Liver (tissue), 9 donors: Measurements from ENCODE around the gene KCNJ14. TPM values are rescaled to one million over a fixed set of nuclear protein-coding genes. Genes with fewer than 3 reads are reported as not detected.

ENCODE experiments used
- DNase-seq: peaks from one replicate; pipeline ENCODE4 v3.0.0-alpha.2; 2017; ENCODE audit warnings: low spot score
- H3K27ac ChIP-seq, 2 donors: one replicate each; pipeline ENCODE4 v1.7.0; 2013; ENCODE audit warnings: inconsistent platforms in 2 of 2, low read length in 2 of 2, control low read depth in 1 of 2, low read depth in 1 of 2, mild to moderate bottlenecking in 1 of 2
- H3K27me3 ChIP-seq, 4 donors: one replicate each; pipeline versions ENCODE4 v1.6.1 to v1.7.0; 2013; ENCODE audit warnings: low read length in 3 of 4, inconsistent platforms in 1 of 4, mild to moderate bottlenecking in 1 of 4, moderate library complexity in 1 of 4; ENCODE audit not compliant: control insufficient read depth in 4 of 4, insufficient read depth in 4 of 4
- H3K36me3 ChIP-seq, 4 donors: one replicate each; pipeline versions ENCODE4 v1.6.1 to v1.7.0; 2013; ENCODE audit warnings: low read length in 3 of 4, mild to moderate bottlenecking in 3 of 4, low read depth in 1 of 4, moderate library complexity in 1 of 4; ENCODE audit not compliant: control insufficient read depth in 4 of 4, insufficient read depth in 3 of 4
- H3K4me1 ChIP-seq, 4 donors: one replicate each; pipeline versions ENCODE4 v1.6.1 to v1.7.0; 2013; ENCODE audit warnings: low read length in 3 of 4, mild to moderate bottlenecking in 3 of 4, moderate library complexity in 1 of 4; ENCODE audit not compliant: control insufficient read depth in 4 of 4, insufficient read depth in 4 of 4
- H3K4me3 ChIP-seq, 3 donors: one replicate each; pipeline versions ENCODE4 v1.6.1 to v1.7.0; 2013; ENCODE audit warnings: low read length in 3 of 3, control low read depth in 1 of 3, low read depth in 1 of 3, mild to moderate bottlenecking in 1 of 3
- H3K9ac ChIP-seq, 2 donors: one replicate each; pipeline ENCODE4 v1.7.0; 2013; ENCODE audit warnings: low read length in 2 of 2, mild to moderate bottlenecking in 2 of 2, moderate library complexity in 2 of 2, control low read depth in 1 of 2, low read depth in 1 of 2
- H3K9me3 ChIP-seq, 4 donors: one replicate each; pipeline versions ENCODE4 v1.6.1 to v1.7.0; 2013; ENCODE audit warnings: low read length in 3 of 4; ENCODE audit not compliant: control insufficient read depth in 4 of 4
- ATF3 ChIP-seq: IDR thresholded peaks from 2 replicates; pipeline ENCODE4 v1.6.1; 2016; ENCODE audit warnings: antibody characterized with exemption
- CTCF ChIP-seq: fragments of 150-350 bp; IDR thresholded peaks from 2 replicates; pipeline ENCODE4 v1.5.1; 2017; ENCODE audit warnings: improper control_type of control experiment, low read depth, low read length; ENCODE audit not compliant: missing input control
- EGR1 ChIP-seq, 2 donors: IDR thresholded peaks; 2 replicates each; pipeline ENCODE4 v1.6.1; 2016 to 2018; ENCODE audit warnings: antibody characterized with exemption in 2 of 2, low read depth in 2 of 2
- FOXA1 ChIP-seq: IDR thresholded peaks from 2 replicates; pipeline ENCODE4 v1.6.1; 2016; ENCODE audit warnings: antibody characterized with exemption
- FOXA2 ChIP-seq: IDR thresholded peaks from 2 replicates; pipeline ENCODE4 v1.6.1; 2016; ENCODE audit warnings: antibody characterized with exemption
- GABPA ChIP-seq, 2 donors: IDR thresholded peaks in 1 of 2; conservative IDR thresholded peaks in 1 of 2; 2 replicates each; pipeline ENCODE4 v1.6.1; 2016; ENCODE audit warnings: antibody characterized with exemption in 2 of 2, mild to moderate bottlenecking in 1 of 2, moderate library complexity in 1 of 2
- HNF4A ChIP-seq, 2 donors: conservative IDR thresholded peaks; 2 replicates each; pipeline ENCODE4 v1.6.1; 2016; ENCODE audit warnings: antibody characterized with exemption in 2 of 2, mild to moderate bottlenecking in 2 of 2
- HNF4G ChIP-seq: IDR thresholded peaks from 2 replicates; pipeline ENCODE4 v1.6.1; 2016; ENCODE audit warnings: antibody characterized with exemption
- JUND ChIP-seq, 2 donors: IDR thresholded peaks; 2 replicates each; pipeline ENCODE4 v1.6.1; 2016; ENCODE audit warnings: antibody characterized with exemption in 2 of 2
- MAX ChIP-seq: IDR thresholded peaks from 2 replicates; pipeline ENCODE4 v1.6.1; 2016; ENCODE audit warnings: antibody characterized with exemption
- NR2F2 ChIP-seq: IDR thresholded peaks from 2 replicates; pipeline ENCODE4 v1.6.1; 2016; ENCODE audit warnings: antibody characterized with exemption
- RAD21 ChIP-seq, 2 donors: IDR thresholded peaks; 2 replicates each; pipeline ENCODE4 v1.6.1; 2016; ENCODE audit warnings: antibody characterized with exemption in 2 of 2, mild to moderate bottlenecking in 2 of 2
- REST ChIP-seq: IDR thresholded peaks from 2 replicates; pipeline ENCODE4 v1.6.1; 2016; ENCODE audit warnings: antibody characterized with exemption, mild to moderate bottlenecking
- RXRA ChIP-seq, 2 donors: IDR thresholded peaks; 2 replicates each; pipeline ENCODE4 v1.6.1; 2017 to 2018; ENCODE audit warnings: antibody characterized with exemption in 2 of 2, mild to moderate bottlenecking in 1 of 2
- SP1 ChIP-seq: IDR thresholded peaks from 2 replicates; pipeline ENCODE4 v1.6.1; 2018; ENCODE audit warnings: antibody characterized with exemption, mild to moderate bottlenecking
- TAF1 ChIP-seq: conservative IDR thresholded peaks from 2 replicates; pipeline ENCODE4 v1.6.1; 2016; ENCODE audit warnings: antibody characterized with exemption, mild to moderate bottlenecking
- YY1 ChIP-seq: IDR thresholded peaks from 2 replicates; pipeline ENCODE4 v1.6.1; 2016; ENCODE audit warnings: antibody characterized with exemption, mild to moderate bottlenecking
- ZBTB33 ChIP-seq: IDR thresholded peaks from 2 replicates; pipeline ENCODE4 v1.6.1; 2016; ENCODE audit warnings: antibody characterized with exemption
- WGBS: extraction: QIAGEN DNeasy Blood & Tissue Kit; methylation state at CpG from one replicate; pipeline ENCODE4 v1.1.7; 2013; 5-methylcytosine and 5-hydroxymethylcytosine counted together
- polyA plus RNA-seq, 2 donors: library from polyadenylated mRNA; stranded (reverse) in 1 of 2; unstranded in 1 of 2; fragments of 200-250 nt in 1 of 2; fragments of >200 nt in 1 of 2; fragmentation: Nextera tagmentation in 1 of 2; extraction: Ambion mirVana in 1 of 2; gene quantifications; one replicate each; pipeline versions ENCODE4 v1.2.1 to v1.2.3, GENCODE V29; 2013 to 2015
- total RNA-seq, 2 donors: library from RNA; depleted of rRNA; stranded (reverse); fragments of >200 nt; gene quantifications; one replicate each; pipeline ENCODE4 v1.2.3, GENCODE V29; 2014
- donor health status: healthy.
- donor health status: healthy.
- donor health status: healthy.
- donor health status: healthy.
- donor health status: healthy.

Gene KCNJ14
- total and polyA plus RNA-seq, 4 donors: 0.06 to 0.92 (median 0.17) TPM

- Histone ChIP-seq H3K36me3 (no peaks in the 10 kb centered on the region), H3K9ac (no peak overlapping the region), H3K27ac (no peak overlapping the region), H3K4me1 (peaks cover 0 to 9% (median 1%) of the 10 kb centered on the region in 4 donors), H3K9me3 (no peaks in the 10 kb centered on the region), H3K27me3 (peaks cover 0 to 8% (median 2%) of the 10 kb centered on the region in 4 donors), H3K4me3 (no peak overlapping the region)
- TF ChIP-seq TAF1 (no peak), HNF4A (conservative IDR thresholded peaks at IDR 0.05) (no peak), EGR1 (IDR thresholded peaks at IDR 0.05; ENCODE audit: low read depth in 2 of 2) (no peak), YY1 (no peak), JUND (IDR thresholded peaks at IDR 0.05) (no peak), MAX (no peak), HNF4G (no peak), ATF3 (no peak), FOXA2 (no peak), ZBTB33 (no peak), CTCF (no peak), NR2F2 (no peak), GABPA (IDR thresholded peaks at IDR 0.05 in 1 of 2, conservative IDR thresholded peaks at IDR 0.05 in 1 of 2) (no peak), FOXA1 (no peak), SP1 (no peak), RXRA (IDR thresholded peaks at IDR 0.05) (no peak)
- no peak for DNase-seq
- WGBS: 79% methylated on average over 32 of the region's 32 CpGs
These were observed 53.5 kb downstream of the KCNJ14 start for GRCh38 chr19:48508729-48509411.

- WGBS: 80% methylated on average over 12 of the region's 12 CpGs
- TF ChIP-seq RAD21 (IDR thresholded peaks at IDR 0.05) (no peak), SP1 (no peak), ZBTB33 (no peak), FOXA1 (no peak), HNF4G (no peak), EGR1 (IDR thresholded peaks at IDR 0.05; ENCODE audit: low read depth in 2 of 2) (no peak), ATF3 (no peak), TAF1 (no peak), MAX (no peak), RXRA (IDR thresholded peaks at IDR 0.05) (no peak), NR2F2 (no peak), YY1 (no peak), HNF4A (conservative IDR thresholded peaks at IDR 0.05) (no peak), GABPA (IDR thresholded peaks at IDR 0.05 in 1 of 2, conservative IDR thresholded peaks at IDR 0.05 in 1 of 2) (no peak), FOXA2 (no peak), REST (no peak)
These were observed 54.3 kb downstream of the KCNJ14 start for GRCh38 chr19:48509467-48510194.

More at GRCh38 chr19:48509467-48510194, 54.3 kb downstream of the KCNJ14 start:
- no peak for DNase-seq
- Histone ChIP-seq H3K27ac (no peak overlapping the region), H3K9me3 (no peaks in the 10 kb centered on the region), H3K4me1 (peaks cover 0 to 9% (median 1%) of the 10 kb centered on the region in 4 donors), H3K9ac (no peak overlapping the region), H3K36me3 (no peaks in the 10 kb centered on the region), H3K27me3 (peaks cover 0 to 8% (median 2%) of the 10 kb centered on the region in 4 donors), H3K4me3 (no peak overlapping the region)
